Endodermal cell (in vitro differentiated cells): ENCODE results near the gene UNC5C. TPM values are rescaled to one million over a fixed set of nuclear protein-coding genes. Genes with fewer than 3 reads are reported as not detected.

Source experiments
- DNase-seq: peaks from one replicate; pipeline ENCODE4 v3.0.0-alpha.2; 2017
- H3K27ac ChIP-seq: 2 replicates; pipeline ENCODE4 v1.5.1; 2013; ENCODE audit warnings: mild to moderate bottlenecking, low read depth, low read length, moderate library complexity
- H3K27me3 ChIP-seq: 2 replicates; pipeline ENCODE4 v1.6.1; 2013; ENCODE audit warnings: mild to moderate bottlenecking, low read length, moderate library complexity; ENCODE audit not compliant: insufficient read depth, control insufficient read depth, poor library complexity, severe bottlenecking
- H3K36me3 ChIP-seq: 2 replicates; pipeline ENCODE4 v1.7.0; 2013; ENCODE audit warnings: mild to moderate bottlenecking, low read length, moderate library complexity; ENCODE audit not compliant: control insufficient read depth, insufficient read depth
- H3K4me1 ChIP-seq: one replicate; pipeline ENCODE4 v1.7.0; 2013; ENCODE audit warnings: low read length; ENCODE audit not compliant: control insufficient read depth, insufficient read depth
- H3K4me3 ChIP-seq: 2 replicates; pipeline ENCODE4 v1.5.1; 2013; ENCODE audit warnings: mild to moderate bottlenecking, low read length, moderate library complexity
- H3K9ac ChIP-seq: 2 replicates; pipeline ENCODE4 v1.6.1; 2013; ENCODE audit warnings: mild to moderate bottlenecking, low read length, moderate library complexity; ENCODE audit not compliant: poor library complexity, severe bottlenecking; ENCODE audit errors: extremely low read depth
- H3K9me3 ChIP-seq: 2 replicates; pipeline ENCODE4 v1.6.1; 2013; ENCODE audit warnings: mild to moderate bottlenecking, low read length, moderate library complexity; ENCODE audit not compliant: control insufficient read depth
- H3K27ac Mint-ChIP-seq: 2 replicates; pipeline ENCODE4 v1.8.0; 2020; ENCODE audit warnings: mixed read lengths
- H3K27me3 Mint-ChIP-seq: 2 replicates; pipeline ENCODE4 v1.8.0; 2021; ENCODE audit warnings: mild to moderate bottlenecking, mixed read lengths; ENCODE audit not compliant: insufficient read depth
- H3K36me3 Mint-ChIP-seq: 2 replicates; pipeline ENCODE4 v1.8.0; 2020; ENCODE audit warnings: low read depth, mixed read lengths
- H3K4me1 Mint-ChIP-seq: 2 replicates; pipeline ENCODE4 v1.8.0; 2020; ENCODE audit warnings: mixed read lengths
- H3K4me3 Mint-ChIP-seq: 2 replicates; pipeline ENCODE4 v1.8.0; 2020; ENCODE audit warnings: mild to moderate bottlenecking, moderate library complexity, mixed read lengths
- H3K9me3 Mint-ChIP-seq: 2 replicates; pipeline ENCODE4 v1.8.0; 2020; ENCODE audit warnings: mild to moderate bottlenecking, mixed read lengths
- WGBS, 2 experiments: methylation state at CpG; one replicate each; pipeline versions ENCODE4 v1.1.5 to v1.1.7; 2013; ENCODE audit warnings: missing lambda C conversion rate in 2 of 2, mixed read lengths in 1 of 2; ENCODE audit not compliant: insufficient coverage in 1 of 2, insufficient read length in 1 of 2; 5-methylcytosine and 5-hydroxymethylcytosine counted together
- total RNA-seq, 2 donors: library from RNA; stranded (reverse); fragmentation: NEBNext Ultra II Directional in 1 of 2; extraction: Animal tissue kit (Norgen Biotek cat#: 25700) in 1 of 2; gene quantifications; 2 replicates in 1 of 2; 3 replicates in 1 of 2; pipeline ENCODE4 v1.2.1, GENCODE V29; 2021
- TF ChIP-seq, protein P1 (sequence below): fragments of 200-600 bp; sonication (generic); conservative IDR thresholded peaks from 2 replicates; pipeline ENCODE4 v1.5.0; 2021; ENCODE audit warnings: antibody characterized with exemption, mild to moderate bottlenecking

UNC5C gene
- total RNA-seq, 2 donors from 2014 or later, result 2.0 to 7.2 TPM

GRCh38 chr4:95409750-95410149 is 139.0 kb downstream of the UNC5C start:
- Histone ChIP-seq H3K27ac (peak overlapping the region; percentile 56), H3K4me3 (no peak overlapping the region), H3K36me3 (no peaks in the 10 kb centered on the region), H3K9ac (no peak overlapping the region), H3K9me3 (no peaks in the 10 kb centered on the region), H3K4me1 (no peaks in the 10 kb centered on the region), H3K27me3 (no peaks in the 10 kb centered on the region)
- peaks cover 6% of the 10 kb centered on the region for H3K4me1 Mint-ChIP-seq
- TF ChIP-seq, protein P1, sequence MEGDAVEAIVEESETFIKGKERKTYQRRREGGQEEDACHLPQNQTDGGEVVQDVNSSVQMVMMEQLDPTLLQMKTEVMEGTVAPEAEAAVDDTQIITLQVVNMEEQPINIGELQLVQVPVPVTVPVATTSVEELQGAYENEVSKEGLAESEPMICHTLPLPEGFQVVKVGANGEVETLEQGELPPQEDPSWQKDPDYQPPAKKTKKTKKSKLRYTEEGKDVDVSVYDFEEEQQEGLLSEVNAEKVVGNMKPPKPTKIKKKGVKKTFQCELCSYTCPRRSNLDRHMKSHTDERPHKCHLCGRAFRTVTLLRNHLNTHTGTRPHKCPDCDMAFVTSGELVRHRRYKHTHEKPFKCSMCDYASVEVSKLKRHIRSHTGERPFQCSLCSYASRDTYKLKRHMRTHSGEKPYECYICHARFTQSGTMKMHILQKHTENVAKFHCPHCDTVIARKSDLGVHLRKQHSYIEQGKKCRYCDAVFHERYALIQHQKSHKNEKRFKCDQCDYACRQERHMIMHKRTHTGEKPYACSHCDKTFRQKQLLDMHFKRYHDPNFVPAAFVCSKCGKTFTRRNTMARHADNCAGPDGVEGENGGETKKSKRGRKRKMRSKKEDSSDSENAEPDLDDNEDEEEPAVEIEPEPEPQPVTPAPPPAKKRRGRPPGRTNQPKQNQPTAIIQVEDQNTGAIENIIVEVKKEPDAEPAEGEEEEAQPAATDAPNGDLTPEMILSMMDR, result no peak
- peaks cover 7% of the 10 kb centered on the region for H3K27me3 Mint-ChIP-seq
- no peaks in the 10 kb centered on the region for H3K9me3 Mint-ChIP-seq
- no peaks in the 10 kb centered on the region for H3K36me3 Mint-ChIP-seq
- no peak overlapping the region for H3K27ac Mint-ChIP-seq
- no peak for DNase-seq
- H3K4me3 Mint-ChIP-seq, result no peak overlapping the region
- WGBS, 2 experiments, result 85 to 100% methylated on average over 1 to 2 of the region's 2 CpGs

DNA sequence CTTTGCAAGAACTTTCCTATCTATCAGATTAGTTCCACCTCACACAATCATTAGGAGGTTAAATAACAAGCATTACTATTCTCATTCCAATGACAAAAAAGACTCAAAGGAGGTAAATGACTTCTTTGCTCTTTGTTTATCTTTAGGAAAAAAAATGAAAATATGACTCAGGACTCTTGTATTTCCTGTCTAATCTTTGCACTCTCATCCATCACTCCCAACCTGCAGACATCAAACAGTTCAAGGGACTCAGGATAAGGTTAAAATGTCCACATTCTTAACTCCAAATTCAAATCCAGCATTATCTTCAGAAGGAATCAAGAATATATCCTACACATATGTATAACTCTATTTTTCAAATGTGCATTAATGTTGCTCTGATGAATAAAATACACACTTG is 139.6 kb downstream of the UNC5C start:
- Histone ChIP-seq H3K9me3 (no peaks in the 10 kb centered on the region), H3K4me3 (no peak overlapping the region), H3K27ac (no peak overlapping the region), H3K36me3 (no peaks in the 10 kb centered on the region), H3K9ac (no peak overlapping the region), H3K4me1 (no peaks in the 10 kb centered on the region), H3K27me3 (no peaks in the 10 kb centered on the region)
- H3K4me3 Mint-ChIP-seq, result no peak overlapping the region
- no peaks in the 10 kb centered on the region for H3K9me3 Mint-ChIP-seq
- no peak overlapping the region for H3K27ac Mint-ChIP-seq
- peaks cover 7% of the 10 kb centered on the region for H3K27me3 Mint-ChIP-seq
- no peak for DNase-seq
- H3K36me3 Mint-ChIP-seq, result no peaks in the 10 kb centered on the region
- TF ChIP-seq, protein P1, result no peak
- peaks cover 6% of the 10 kb centered on the region for H3K4me1 Mint-ChIP-seq

GRCh38 chr4:95402299-95402698 is 146.5 kb downstream of the UNC5C start:
- Mint-ChIP-seq H3K4me1 (peaks cover 27% of the 10 kb centered on the region), H3K27ac (no peak overlapping the region), H3K27me3 (no peaks in the 10 kb centered on the region), H3K4me3 (no peak overlapping the region), H3K36me3 (no peaks in the 10 kb centered on the region), H3K9me3 (no peaks in the 10 kb centered on the region)
- Histone ChIP-seq H3K27me3 (no peaks in the 10 kb centered on the region), H3K9ac (no peak overlapping the region), H3K36me3 (no peaks in the 10 kb centered on the region), H3K9me3 (no peaks in the 10 kb centered on the region), H3K4me1 (peaks cover 8% of the 10 kb centered on the region), H3K27ac (no peak overlapping the region), H3K4me3 (no peak overlapping the region)
- no peak for DNase-seq
- TF ChIP-seq, protein P1, result no peak
